HepG2 (cell line): ENCODE data around the gene HLA-C. TPM values are rescaled to one million over a fixed set of nuclear protein-coding genes. Genes with fewer than 3 reads are reported as not detected.

Source experiments
- ATAC-seq: fragments of 200-7000 bp; cut with Tn5 transposase; 3 replicates; pipeline ENCODE4 v1.9.1; 2020; ENCODE audit warnings: mild to moderate bottlenecking, moderate library complexity
- BruUV-seq: library from RNA; stranded (reverse); fragments of 400-500 nt; replicated peaks from 2 replicates; lab custom pipeline; 2021; lab: Mats Ljungman, UMichigan
- CTCF ChIA-PET: fragments of 300-600 bp; formaldehyde crosslinking; extraction: SDS; loops from one replicate; lab custom pipeline; 2021; ENCODE audit warnings: low total read pairs, inconsistent platforms, low intra/inter-chr PET ratio; lab: Yijun Ruan, JAX
- POLR2A ChIA-PET: fragments of 350-600 bp; sonication (Branson Sonifier 250); formaldehyde crosslinking; loops from one replicate; lab custom pipeline; 2020; ENCODE audit warnings: antibody characterized with exemption, inconsistent platforms; lab: Yijun Ruan, JAX
- DNase-seq: peaks from one replicate; pipeline ENCODE4 v3.0.0-alpha.2; 2015; ENCODE audit warnings: low spot score
- FAIRE-seq: peaks from 3 replicates; lab custom pipeline; 2011; peaks lifted over from hg19 to GRCh38; lab: Jason Lieb, UNC
- H2AFZ ChIP-seq: one replicate; pipeline ENCODE4 v1.6.1; 2011; ENCODE audit warnings: low read length, inconsistent platforms
- H3K27ac ChIP-seq: fragments of 300-600 bp; 3 replicates; pipeline ENCODE4 v1.8.0; 2011; ENCODE audit warnings: mixed run types, mild to moderate bottlenecking, mixed read lengths, low read length, inconsistent platforms; ENCODE audit not compliant: insufficient read depth; ENCODE audit errors: extremely low read length
- H3K27me3 ChIP-seq, 2 experiments: fragments of 200-600 bp in 1 of 2; 2 replicates in 1 of 2; 3 replicates in 1 of 2; pipeline versions ENCODE4 v1.6.0 to v1.8.0; 2011; ENCODE audit warnings: low read length in 2 of 2, mild to moderate bottlenecking in 2 of 2, moderate library complexity in 2 of 2, inconsistent platforms in 1 of 2; ENCODE audit not compliant: insufficient read depth in 2 of 2, control insufficient read depth in 1 of 2
- H3K36me3 ChIP-seq, 2 experiments: fragments of 200-600 bp in 1 of 2; replicated peaks in 1 of 2; 2 replicates in 1 of 2; 3 replicates in 1 of 2; pipeline versions ENCODE4 v1.5.1 to v1.8.0; 2011; ENCODE audit warnings: low read length in 2 of 2, inconsistent platforms in 1 of 2; ENCODE audit not compliant: insufficient read depth in 2 of 2, control insufficient read depth in 1 of 2
- H3K4me1 ChIP-seq: 2 replicates; pipeline ENCODE4 v1.5.1; 2012; ENCODE audit warnings: low read length, inconsistent platforms; ENCODE audit not compliant: insufficient read depth
- H3K4me2 ChIP-seq: 2 replicates; pipeline ENCODE4 v1.6.0; 2011; ENCODE audit warnings: low read depth, low read length, inconsistent platforms
- H3K4me3 ChIP-seq, 3 experiments: fragments of 200-600 bp in 1 of 3; sonication (generic), shearing (Covaris generic) in 1 of 3; replicated peaks in 1 of 3; 2 replicates each; pipeline ENCODE4 v1.5.1; 2011 to 2016; ENCODE audit warnings: low read length in 3 of 3, inconsistent platforms in 2 of 3, low read depth in 2 of 3, mild to moderate bottlenecking in 2 of 3, control low read depth in 1 of 3, mixed read lengths in 1 of 3; ENCODE audit not compliant: insufficient read depth in 1 of 3
- H3K79me2 ChIP-seq: one replicate; pipeline ENCODE4 v1.6.1; 2011; ENCODE audit warnings: low read length, inconsistent platforms; ENCODE audit not compliant: insufficient read depth
- H3K9ac ChIP-seq: 2 replicates; pipeline ENCODE4 v1.6.0; 2011; ENCODE audit warnings: mild to moderate bottlenecking, low read depth, low read length, inconsistent platforms; ENCODE audit not compliant: insufficient read depth
- H3K9me3 ChIP-seq: 2 replicates; pipeline ENCODE4 v1.5.1; 2012; ENCODE audit warnings: mild to moderate bottlenecking, low read length
- H4K20me1 ChIP-seq: 2 replicates; pipeline ENCODE4 v1.6.0; 2011; ENCODE audit warnings: inconsistent platforms, mild to moderate bottlenecking, low read length, moderate library complexity; ENCODE audit not compliant: insufficient read depth
- EP300 ChIP-seq, 3 experiments: sonication (generic) in 1 of 3; formaldehyde crosslinking in 1 of 3; IDR thresholded peaks; 2 replicates each; pipeline versions ENCODE4 v1.5.1 to v1.6.1; 2011 to 2020; ENCODE audit warnings: low read depth in 2 of 3, low read length in 2 of 3, borderline replicate concordance in 1 of 3, improper control_type of control experiment in 1 of 3, mild to moderate bottlenecking in 1 of 3, missing genetic modification reagents in 1 of 3, moderate library complexity in 1 of 3
- HDAC2 ChIP-seq: sonication (generic); formaldehyde crosslinking; IDR thresholded peaks from 2 replicates; pipeline ENCODE4 v1.4.0; 2020; ENCODE audit warnings: missing genetic modification reagents
- HNRNPL ChIP-seq: fragments of 200-400 bp; formaldehyde crosslinking; IDR thresholded peaks from 2 replicates; pipeline ENCODE4 v1.6.1; 2017; ENCODE audit warnings: mild to moderate bottlenecking, low read depth, low read length
- PTBP1 ChIP-seq: fragments of 200-400 bp; formaldehyde crosslinking; IDR thresholded peaks from 2 replicates; pipeline ENCODE4 v1.6.1; 2018; ENCODE audit warnings: low read length, low read depth; ENCODE audit not compliant: poor library complexity, severe bottlenecking
- SAP130 ChIP-seq: IDR thresholded peaks from 2 replicates; pipeline ENCODE4 v1.6.1; 2016; ENCODE audit warnings: low read depth
- SUZ12 ChIP-seq: fragments of 150-350 bp; IDR thresholded peaks from 2 replicates; pipeline ENCODE4 v1.6.1; 2014; ENCODE audit warnings: low read depth, low read length
- TCF7 ChIP-seq: sonication (generic); IDR thresholded peaks from 2 replicates; pipeline ENCODE4 v1.6.1; 2016; ENCODE audit warnings: antibody characterized with exemption, low read depth
- WIZ ChIP-seq: sonication (generic); formaldehyde crosslinking; IDR thresholded peaks from 2 replicates; pipeline ENCODE4 v1.5.1; 2020; ENCODE audit warnings: mild to moderate bottlenecking, missing genetic modification reagents
- ZNF749 ChIP-seq: sonication (generic); formaldehyde crosslinking; IDR thresholded peaks from 2 replicates; pipeline ENCODE4 v1.8.0; 2022; ENCODE audit warnings: mild to moderate bottlenecking, missing genetic modification reagents, moderate library complexity, borderline replicate concordance
- ZNF768 ChIP-seq: sonication (generic); formaldehyde crosslinking; IDR thresholded peaks from 2 replicates; pipeline ENCODE4 v1.4.0; 2020; ENCODE audit warnings: missing genetic modification reagents
- WGBS: methylation state at CpG from one replicate; pipeline ENCODE4 v1.1.6; 2017; ENCODE audit warnings: low lambda C conversion rate; 5-methylcytosine and 5-hydroxymethylcytosine counted together
- in situ Hi-C: cut with HindIII; loops from 2 replicates; pipeline ENCODE4 v1.10.0; 2017; ENCODE audit warnings: low pct_unique_long_range_greater_than_20kb; ENCODE audit not compliant: extremely low pct_ligation_motif_present
- intact Hi-C: fragments of 100-400 bp; cut with micrococcal nuclease; formaldehyde crosslinking; loops from one replicate; pipeline ENCODE4 v1.10.0; 2022; ENCODE audit not compliant: unreplicated experiment
- polyA plus RNA-seq, 8 experiments: library from polyadenylated mRNA; depleted of rRNA in 3 of 8; stranded (reverse) in 7 of 8; unstranded in 1 of 8; fragments of >200 nt; fragmentation: Illumina TruSeq in 4 of 8; extraction: Trizol in 4 of 8; gene quantifications; 2 replicates each; pipeline versions ENCODE4 v1.2.1 to v1.2.3, GENCODE V29; 2011 to 2016; ENCODE audit warnings: low read depth in 4 of 8, missing spikeins in 1 of 8, mixed read lengths in 1 of 8; ENCODE audit not compliant: insufficient read depth in 1 of 8
- total RNA-seq, 5 experiments: library from RNA; depleted of rRNA; stranded (reverse); fragments of >200 nt; fragmentation: Illumina TruSeq; extraction: Trizol; gene quantifications; 2 replicates each; pipeline ENCODE4 v1.2.3, GENCODE V29; 2016; ENCODE audit warnings: low read depth in 1 of 5
- TF ChIP-seq, protein P1 (sequence below): sonication (generic); formaldehyde crosslinking; IDR thresholded peaks from 2 replicates; pipeline ENCODE4 v1.8.0; 2022; ENCODE audit warnings: mild to moderate bottlenecking, missing genetic modification reagents, moderate library complexity
- TF ChIP-seq, protein P2 (sequence below): IDR thresholded peaks from 2 replicates; pipeline ENCODE4 v1.4.0; 2020; ENCODE audit warnings: mild to moderate bottlenecking, missing genetic modification reagents
- TF ChIP-seq, protein P3 (sequence below): sonication (generic); formaldehyde crosslinking; IDR thresholded peaks from 2 replicates; pipeline ENCODE4 v1.9.0; 2021; ENCODE audit warnings: missing genetic modification reagents, mild to moderate bottlenecking, borderline replicate concordance
- TF ChIP-seq, protein P4 (sequence below): IDR thresholded peaks from 2 replicates; pipeline ENCODE4 v1.6.1; 2016
- TF ChIP-seq, protein P5 (sequence below): sonication (generic); formaldehyde crosslinking; IDR thresholded peaks from 2 replicates; pipeline ENCODE4 v1.4.0; 2020; ENCODE audit warnings: mild to moderate bottlenecking, missing genetic modification reagents

Gene HLA-C
- total and polyA plus RNA-seq, 2 of the 13 experiments (the other 11 are each of a cell fraction or from before 2014, with no cell fraction given), result 77.1 to 155 TPM

DNA sequence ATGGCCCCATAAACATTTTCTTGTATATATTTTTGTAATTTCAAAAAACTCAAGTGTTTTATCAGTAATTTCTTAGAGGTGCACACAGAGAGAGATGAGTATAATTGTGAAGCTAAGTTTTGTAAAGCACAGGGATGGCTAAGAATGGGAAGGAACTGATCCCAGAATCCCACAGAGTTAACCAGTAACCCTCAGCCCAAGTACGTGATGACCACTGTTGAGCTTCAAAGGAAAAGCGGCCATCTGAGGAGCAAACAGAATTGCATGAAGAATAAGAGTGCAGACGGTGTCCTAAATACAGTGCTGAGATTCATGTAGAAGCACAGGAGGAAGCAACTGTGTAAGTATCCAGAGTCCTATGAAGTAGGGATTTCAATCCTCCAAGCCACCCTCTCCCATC is 28.1 kb upstream of the HLA-C start (continued):
- TF ChIP-seq, protein P1, sequence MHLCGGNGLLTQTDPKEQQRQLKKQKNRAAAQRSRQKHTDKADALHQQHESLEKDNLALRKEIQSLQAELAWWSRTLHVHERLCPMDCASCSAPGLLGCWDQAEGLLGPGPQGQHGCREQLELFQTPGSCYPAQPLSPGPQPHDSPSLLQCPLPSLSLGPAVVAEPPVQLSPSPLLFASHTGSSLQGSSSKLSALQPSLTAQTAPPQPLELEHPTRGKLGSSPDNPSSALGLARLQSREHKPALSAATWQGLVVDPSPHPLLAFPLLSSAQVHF (CRISPR knock-in tag), result no peak
- TF ChIP-seq EP300 (IDR thresholded peaks at IDR 0.05; ENCODE audit: low read depth in 2 of 2, low read length in 2 of 2) (no peak), EP300 (CRISPR knock-in tag; IDR thresholded peaks at IDR 0.05; ENCODE audit: borderline replicate concordance) (no peak), PTBP1 (no peak), SUZ12 (no peak), ZNF768 (CRISPR knock-in tag) (no peak), WIZ (CRISPR knock-in tag) (no peak)
- TF ChIP-seq, protein P2, sequence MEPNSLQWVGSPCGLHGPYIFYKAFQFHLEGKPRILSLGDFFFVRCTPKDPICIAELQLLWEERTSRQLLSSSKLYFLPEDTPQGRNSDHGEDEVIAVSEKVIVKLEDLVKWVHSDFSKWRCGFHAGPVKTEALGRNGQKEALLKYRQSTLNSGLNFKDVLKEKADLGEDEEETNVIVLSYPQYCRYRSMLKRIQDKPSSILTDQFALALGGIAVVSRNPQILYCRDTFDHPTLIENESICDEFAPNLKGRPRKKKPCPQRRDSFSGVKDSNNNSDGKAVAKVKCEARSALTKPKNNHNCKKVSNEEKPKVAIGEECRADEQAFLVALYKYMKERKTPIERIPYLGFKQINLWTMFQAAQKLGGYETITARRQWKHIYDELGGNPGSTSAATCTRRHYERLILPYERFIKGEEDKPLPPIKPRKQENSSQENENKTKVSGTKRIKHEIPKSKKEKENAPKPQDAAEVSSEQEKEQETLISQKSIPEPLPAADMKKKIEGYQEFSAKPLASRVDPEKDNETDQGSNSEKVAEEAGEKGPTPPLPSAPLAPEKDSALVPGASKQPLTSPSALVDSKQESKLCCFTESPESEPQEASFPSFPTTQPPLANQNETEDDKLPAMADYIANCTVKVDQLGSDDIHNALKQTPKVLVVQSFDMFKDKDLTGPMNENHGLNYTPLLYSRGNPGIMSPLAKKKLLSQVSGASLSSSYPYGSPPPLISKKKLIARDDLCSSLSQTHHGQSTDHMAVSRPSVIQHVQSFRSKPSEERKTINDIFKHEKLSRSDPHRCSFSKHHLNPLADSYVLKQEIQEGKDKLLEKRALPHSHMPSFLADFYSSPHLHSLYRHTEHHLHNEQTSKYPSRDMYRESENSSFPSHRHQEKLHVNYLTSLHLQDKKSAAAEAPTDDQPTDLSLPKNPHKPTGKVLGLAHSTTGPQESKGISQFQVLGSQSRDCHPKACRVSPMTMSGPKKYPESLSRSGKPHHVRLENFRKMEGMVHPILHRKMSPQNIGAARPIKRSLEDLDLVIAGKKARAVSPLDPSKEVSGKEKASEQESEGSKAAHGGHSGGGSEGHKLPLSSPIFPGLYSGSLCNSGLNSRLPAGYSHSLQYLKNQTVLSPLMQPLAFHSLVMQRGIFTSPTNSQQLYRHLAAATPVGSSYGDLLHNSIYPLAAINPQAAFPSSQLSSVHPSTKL (CRISPR knock-in tag), result 0 out of 2 replicates have a peak, but pooled peaks have one; percentile 16

DNA sequence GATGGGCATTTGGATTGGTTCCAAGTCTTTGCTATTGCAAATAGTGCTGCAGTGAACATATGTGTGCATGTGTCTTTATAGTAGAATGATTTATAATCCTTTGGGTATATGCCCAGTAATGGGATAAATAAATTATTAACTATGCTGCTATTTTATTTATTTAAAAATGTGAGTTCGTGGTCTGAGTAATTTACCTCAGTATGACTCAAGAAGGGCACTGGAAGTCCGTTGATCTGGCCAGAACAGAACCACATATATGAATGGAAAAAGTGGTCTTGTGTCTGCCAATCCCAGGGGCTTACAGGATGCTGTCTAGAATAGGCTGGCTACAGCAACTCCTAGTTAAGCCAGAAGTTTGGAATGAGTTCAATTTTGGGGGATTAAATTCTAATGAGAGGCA is 27.6 kb upstream of the HLA-C start:
- no TSS peak for BruUV-seq
- ATAC-seq (no peak), DNase-seq (no peak), FAIRE-seq (no peak)
- Histone ChIP-seq H2AFZ (no peak overlapping the region), H3K79me2 (no peaks in the 10 kb centered on the region), H3K4me2 (no peak overlapping the region), H3K4me1 (peaks cover 14% of the 10 kb centered on the region), H3K9ac (no peak overlapping the region), H3K4me3 (no peak overlapping the region), H4K20me1 (no peaks in the 10 kb centered on the region), H3K9me3 (no peaks in the 10 kb centered on the region), H3K36me3 (no peaks in the 10 kb centered on the region), H3K27me3 (no peaks in the 10 kb centered on the region; a peak in 1 of 5 replicates), H3K27ac (no peak overlapping the region)
- ChIA-PET POLR2A (interaction anchor here (1.3 to 1.4 kb wide), 2 partner anchors 94 to 103 kb away, joined by 3 read pairs; no protein-coding TSS in a partner anchor), CTCF (no interaction called here)
- intact Hi-C loops (no loop called here), in situ Hi-C loops (no loop called here)
- 0% methylated on average over 2 of the region's 2 CpGs for WGBS
- TF ChIP-seq, protein P3, sequence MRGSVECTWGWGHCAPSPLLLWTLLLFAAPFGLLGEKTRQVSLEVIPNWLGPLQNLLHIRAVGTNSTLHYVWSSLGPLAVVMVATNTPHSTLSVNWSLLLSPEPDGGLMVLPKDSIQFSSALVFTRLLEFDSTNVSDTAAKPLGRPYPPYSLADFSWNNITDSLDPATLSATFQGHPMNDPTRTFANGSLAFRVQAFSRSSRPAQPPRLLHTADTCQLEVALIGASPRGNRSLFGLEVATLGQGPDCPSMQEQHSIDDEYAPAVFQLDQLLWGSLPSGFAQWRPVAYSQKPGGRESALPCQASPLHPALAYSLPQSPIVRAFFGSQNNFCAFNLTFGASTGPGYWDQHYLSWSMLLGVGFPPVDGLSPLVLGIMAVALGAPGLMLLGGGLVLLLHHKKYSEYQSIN, result no peak
- TF ChIP-seq, protein P4, sequence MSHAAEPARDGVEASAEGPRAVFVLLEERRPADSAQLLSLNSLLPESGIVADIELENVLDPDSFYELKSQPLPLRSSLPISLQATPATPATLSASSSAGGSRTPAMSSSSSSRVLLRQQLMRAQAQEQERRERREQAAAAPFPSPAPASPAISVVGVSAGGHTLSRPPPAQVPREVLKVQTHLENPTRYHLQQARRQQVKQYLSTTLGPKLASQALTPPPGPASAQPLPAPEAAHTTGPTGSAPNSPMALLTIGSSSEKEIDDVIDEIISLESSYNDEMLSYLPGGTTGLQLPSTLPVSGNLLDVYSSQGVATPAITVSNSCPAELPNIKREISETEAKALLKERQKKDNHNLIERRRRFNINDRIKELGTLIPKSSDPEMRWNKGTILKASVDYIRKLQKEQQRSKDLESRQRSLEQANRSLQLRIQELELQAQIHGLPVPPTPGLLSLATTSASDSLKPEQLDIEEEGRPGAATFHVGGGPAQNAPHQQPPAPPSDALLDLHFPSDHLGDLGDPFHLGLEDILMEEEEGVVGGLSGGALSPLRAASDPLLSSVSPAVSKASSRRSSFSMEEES, result no peak
- TF ChIP-seq TCF7 (no peak), ZNF749 (no peak), SAP130 (CRISPR knock-in tag) (no peak), HDAC2 (CRISPR knock-in tag) (no peak), HNRNPL (no peak)
- TF ChIP-seq, protein P5, sequence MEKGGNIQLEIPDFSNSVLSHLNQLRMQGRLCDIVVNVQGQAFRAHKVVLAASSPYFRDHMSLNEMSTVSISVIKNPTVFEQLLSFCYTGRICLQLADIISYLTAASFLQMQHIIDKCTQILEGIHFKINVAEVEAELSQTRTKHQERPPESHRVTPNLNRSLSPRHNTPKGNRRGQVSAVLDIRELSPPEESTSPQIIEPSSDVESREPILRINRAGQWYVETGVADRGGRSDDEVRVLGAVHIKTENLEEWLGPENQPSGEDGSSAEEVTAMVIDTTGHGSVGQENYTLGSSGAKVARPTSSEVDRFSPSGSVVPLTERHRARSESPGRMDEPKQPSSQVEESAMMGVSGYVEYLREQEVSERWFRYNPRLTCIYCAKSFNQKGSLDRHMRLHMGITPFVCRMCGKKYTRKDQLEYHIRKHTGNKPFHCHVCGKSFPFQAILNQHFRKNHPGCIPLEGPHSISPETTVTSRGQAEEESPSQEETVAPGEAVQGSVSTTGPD (CRISPR knock-in tag), result no peak
